ENCODE results near the gene ADARB2. TPM values are rescaled to one million over a fixed set of nuclear protein-coding genes. Genes with fewer than 3 reads are reported as not detected.

ADARB2 gene
- total RNA-seq, 2 donors from 2014 or later, result 1.1 to 1.8 TPM

DNA sequence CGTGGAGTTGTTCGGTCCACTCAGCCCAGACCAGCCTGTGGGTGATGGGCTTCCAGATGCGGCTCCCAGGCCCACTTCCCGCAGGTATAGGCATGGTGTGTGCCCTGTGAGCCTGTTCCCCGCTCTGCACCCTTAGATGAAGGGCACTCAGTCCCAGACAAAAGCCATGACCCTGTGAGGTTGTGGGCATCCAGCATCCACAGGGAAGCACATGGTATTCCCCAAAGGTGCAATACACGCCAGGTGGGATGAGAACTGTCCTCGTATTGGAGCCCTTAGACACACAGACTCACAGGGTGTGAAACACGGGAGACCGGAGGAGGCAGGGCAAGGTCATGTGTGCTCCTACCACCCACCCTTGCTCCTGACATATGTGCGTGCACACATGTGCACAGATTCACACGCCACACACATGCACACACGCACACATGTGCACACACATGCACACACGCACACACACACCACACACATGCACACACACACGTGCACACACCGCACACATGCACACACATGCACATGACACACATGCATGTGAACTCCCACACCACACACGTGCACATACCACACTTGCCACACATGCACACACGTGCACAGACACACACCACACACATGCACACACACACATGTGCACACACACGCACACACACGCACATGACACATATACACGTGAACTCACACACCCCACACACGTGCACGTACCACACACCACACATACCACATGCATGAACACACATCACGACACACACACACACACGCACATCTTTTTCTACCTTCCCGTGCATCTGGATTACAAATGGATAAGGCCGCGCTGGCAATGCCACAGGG lies 361.8 kb downstream of the ADARB2 start:
- no peaks in the 10 kb centered on the region for H3K9me3 ChIP-seq (ENCODE audit: control insufficient read depth, low read length)
- no peak overlapping the region for H3K4me3 ChIP-seq (ENCODE audit: low read length)
- no peak overlapping the region for H3K9ac ChIP-seq (ENCODE audit: extremely low read depth, low read length, poor library complexity, severe bottlenecking)
- TF ChIP-seq, protein P1, sequence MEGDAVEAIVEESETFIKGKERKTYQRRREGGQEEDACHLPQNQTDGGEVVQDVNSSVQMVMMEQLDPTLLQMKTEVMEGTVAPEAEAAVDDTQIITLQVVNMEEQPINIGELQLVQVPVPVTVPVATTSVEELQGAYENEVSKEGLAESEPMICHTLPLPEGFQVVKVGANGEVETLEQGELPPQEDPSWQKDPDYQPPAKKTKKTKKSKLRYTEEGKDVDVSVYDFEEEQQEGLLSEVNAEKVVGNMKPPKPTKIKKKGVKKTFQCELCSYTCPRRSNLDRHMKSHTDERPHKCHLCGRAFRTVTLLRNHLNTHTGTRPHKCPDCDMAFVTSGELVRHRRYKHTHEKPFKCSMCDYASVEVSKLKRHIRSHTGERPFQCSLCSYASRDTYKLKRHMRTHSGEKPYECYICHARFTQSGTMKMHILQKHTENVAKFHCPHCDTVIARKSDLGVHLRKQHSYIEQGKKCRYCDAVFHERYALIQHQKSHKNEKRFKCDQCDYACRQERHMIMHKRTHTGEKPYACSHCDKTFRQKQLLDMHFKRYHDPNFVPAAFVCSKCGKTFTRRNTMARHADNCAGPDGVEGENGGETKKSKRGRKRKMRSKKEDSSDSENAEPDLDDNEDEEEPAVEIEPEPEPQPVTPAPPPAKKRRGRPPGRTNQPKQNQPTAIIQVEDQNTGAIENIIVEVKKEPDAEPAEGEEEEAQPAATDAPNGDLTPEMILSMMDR (conservative IDR thresholded peaks at IDR 0.05), result no peak
- H3K4me3 Mint-ChIP-seq, result no peak overlapping the region
- peak; percentile 49 for DNase-seq
- H3K27me3 ChIP-seq (ENCODE audit: control insufficient read depth, insufficient read depth, low read length, poor library complexity, severe bottlenecking), result no peaks in the 10 kb centered on the region
- H3K36me3 ChIP-seq (ENCODE audit: control insufficient read depth, insufficient read depth, low read length), result no peaks in the 10 kb centered on the region
- no peaks in the 10 kb centered on the region for H3K4me1 ChIP-seq (ENCODE audit: control insufficient read depth, insufficient read depth, low read length)
- H3K4me1 Mint-ChIP-seq, result peaks cover 13% of the 10 kb centered on the region
- no peak overlapping the region for H3K27ac ChIP-seq (ENCODE audit: low read depth, low read length)
- H3K27ac Mint-ChIP-seq, result no peak overlapping the region
- WGBS, 2 experiments (ENCODE audit: insufficient coverage in 1 of 2, insufficient read length in 1 of 2), result 89 to 95% methylated on average over 11 to 27 of the region's 27 CpGs
- H3K27me3 Mint-ChIP-seq (ENCODE audit: insufficient read depth), result peaks cover 4% of the 10 kb centered on the region
- H3K36me3 Mint-ChIP-seq (ENCODE audit: low read depth), result no peaks in the 10 kb centered on the region
- H3K9me3 Mint-ChIP-seq, result no peaks in the 10 kb centered on the region

DNA sequence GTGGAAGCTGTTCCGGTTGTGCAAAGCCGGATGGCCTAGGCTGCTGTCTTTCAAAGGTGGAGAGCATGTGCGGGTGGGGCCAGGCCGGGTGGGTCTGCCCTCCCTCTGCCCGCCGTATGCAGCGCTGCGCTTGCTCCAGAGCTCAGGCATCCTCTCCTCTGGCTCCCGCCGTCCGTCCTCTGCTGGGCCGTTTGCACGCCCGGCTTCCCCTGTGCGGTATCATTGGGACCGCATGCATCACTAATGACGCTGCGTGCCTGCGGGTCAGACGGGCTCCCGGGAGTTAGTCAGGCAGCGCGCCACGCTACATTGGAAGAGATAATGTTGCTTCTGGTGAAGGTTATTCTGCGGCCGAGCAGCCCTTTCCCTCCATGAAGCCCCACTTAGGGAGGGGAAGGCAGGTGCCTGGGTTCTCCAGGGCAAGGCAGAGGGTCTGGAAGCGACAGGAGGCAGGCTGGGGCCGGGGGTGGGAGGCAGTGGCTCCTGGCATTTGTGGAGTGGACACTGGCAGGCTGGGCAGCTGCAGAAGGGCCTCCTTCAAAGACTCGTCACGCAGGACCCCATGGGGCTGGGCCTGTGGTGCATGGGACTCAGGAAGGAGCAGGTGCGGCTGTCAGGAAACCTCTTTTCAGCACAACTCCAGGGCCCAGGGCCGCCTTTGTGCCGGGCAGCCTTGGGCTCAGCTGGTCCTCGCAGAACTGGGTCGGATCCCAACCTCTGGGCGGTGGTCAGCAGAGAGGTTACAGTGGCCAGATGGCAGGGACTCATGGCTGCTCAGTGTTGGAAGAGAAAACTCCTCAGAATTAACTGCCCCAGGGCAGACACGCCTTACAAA lies 362.6 kb downstream of the ADARB2 start:
- H3K27ac Mint-ChIP-seq, result no peak overlapping the region
- 93 to 98% methylated on average over 26 to 37 of the region's 37 CpGs for WGBS, 2 experiments (ENCODE audit: insufficient coverage in 1 of 2, insufficient read length in 1 of 2)
- H3K9me3 Mint-ChIP-seq, result no peaks in the 10 kb centered on the region
- no peak overlapping the region for H3K9ac ChIP-seq (ENCODE audit: extremely low read depth, low read length, poor library complexity, severe bottlenecking)
- no peaks in the 10 kb centered on the region for H3K9me3 ChIP-seq (ENCODE audit: control insufficient read depth, low read length)
- H3K36me3 ChIP-seq (ENCODE audit: control insufficient read depth, insufficient read depth, low read length), result no peaks in the 10 kb centered on the region
- H3K36me3 Mint-ChIP-seq (ENCODE audit: low read depth), result no peaks in the 10 kb centered on the region
- H3K27ac ChIP-seq (ENCODE audit: low read depth, low read length), result no peak overlapping the region
- peaks cover 4% of the 10 kb centered on the region for H3K27me3 Mint-ChIP-seq (ENCODE audit: insufficient read depth)
- H3K4me1 ChIP-seq (ENCODE audit: control insufficient read depth, insufficient read depth, low read length), result no peaks in the 10 kb centered on the region
- H3K4me3 ChIP-seq (ENCODE audit: low read length), result no peak overlapping the region
- peaks cover 5% of the 10 kb centered on the region for H3K4me1 Mint-ChIP-seq
- TF ChIP-seq, protein P1 (conservative IDR thresholded peaks at IDR 0.05), result no peak
- no peak overlapping the region for H3K4me3 Mint-ChIP-seq
- peak; percentile 48 for DNase-seq
- H3K27me3 ChIP-seq (ENCODE audit: control insufficient read depth, insufficient read depth, low read length, poor library complexity, severe bottlenecking), result no peaks in the 10 kb centered on the region

DNA sequence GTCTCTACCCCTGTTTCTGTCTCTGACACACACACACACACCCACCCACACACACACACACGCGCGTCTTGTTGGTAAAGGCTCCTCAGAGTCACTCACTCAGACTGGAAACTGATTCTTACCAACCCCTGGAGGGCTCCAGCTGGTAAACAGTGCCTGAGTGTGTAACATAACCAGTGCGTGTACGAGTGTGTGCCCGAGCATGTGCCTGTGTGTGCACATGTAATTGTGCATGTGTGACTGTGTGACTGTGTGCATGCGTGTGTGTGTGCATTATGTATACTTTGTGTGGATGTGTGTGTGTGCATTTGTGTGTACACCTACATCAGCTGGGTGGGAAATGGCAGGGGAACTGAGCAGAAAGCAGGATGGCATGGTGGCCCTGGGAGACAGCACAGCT lies 364.0 kb downstream of the ADARB2 start:
- 91 to 96% methylated on average over 3 to 7 of the region's 7 CpGs for WGBS, 2 experiments (ENCODE audit: insufficient coverage in 1 of 2, insufficient read length in 1 of 2)

More for the DNA sequence above, 364.0 kb downstream of the ADARB2 start:
- H3K27me3 Mint-ChIP-seq (ENCODE audit: insufficient read depth), result no peaks in the 10 kb centered on the region
- no peak overlapping the region for H3K9ac ChIP-seq (ENCODE audit: extremely low read depth, low read length, poor library complexity, severe bottlenecking)
- H3K9me3 Mint-ChIP-seq, result no peaks in the 10 kb centered on the region
- no peaks in the 10 kb centered on the region for H3K9me3 ChIP-seq (ENCODE audit: control insufficient read depth, low read length)
- TF ChIP-seq, protein P1 (conservative IDR thresholded peaks at IDR 0.05), result no peak
- no peak overlapping the region for H3K27ac Mint-ChIP-seq
- no peaks in the 10 kb centered on the region for H3K36me3 ChIP-seq (ENCODE audit: control insufficient read depth, insufficient read depth, low read length)
- H3K4me1 Mint-ChIP-seq, result peaks cover 10% of the 10 kb centered on the region
- H3K27me3 ChIP-seq (ENCODE audit: control insufficient read depth, insufficient read depth, low read length, poor library complexity, severe bottlenecking), result no peaks in the 10 kb centered on the region
- H3K4me1 ChIP-seq (ENCODE audit: control insufficient read depth, insufficient read depth, low read length), result no peaks in the 10 kb centered on the region
- H3K4me3 Mint-ChIP-seq, result no peak overlapping the region
- no peak for DNase-seq
- H3K36me3 Mint-ChIP-seq (ENCODE audit: low read depth), result no peaks in the 10 kb centered on the region
- no peak overlapping the region for H3K27ac ChIP-seq (ENCODE audit: low read depth, low read length)
- H3K4me3 ChIP-seq (ENCODE audit: low read length), result no peak overlapping the region
